ENCODE data around the gene DUSP22.
A peak's percentile ranks its signal among the peaks of the same experiment; 100 is the strongest.
"Not testable (repeated sequence)": the region's sequence is repeated elsewhere in the genome, so short reads cannot be mapped to it uniquely, and the experiment has no call there.

The DUSP22 gene, protein sequence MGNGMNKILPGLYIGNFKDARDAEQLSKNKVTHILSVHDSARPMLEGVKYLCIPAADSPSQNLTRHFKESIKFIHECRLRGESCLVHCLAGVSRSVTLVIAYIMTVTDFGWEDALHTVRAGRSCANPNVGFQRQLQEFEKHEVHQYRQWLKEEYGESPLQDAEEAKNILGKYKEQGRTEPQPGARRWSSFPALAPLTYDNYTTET

GRCh38 chr6:291697-292505 lies at the start of gene DUSP22:
Gene DUSP22 (plus strand): TSS chr6:292487. CDS start chr6:292540, 53 bp downstream.
- DNase-seq (ENCODE audit: low read depth in 3 of 3, low spot score in 1 of 3), result peak; percentile 53 to 65 (median 61)

DNA sequence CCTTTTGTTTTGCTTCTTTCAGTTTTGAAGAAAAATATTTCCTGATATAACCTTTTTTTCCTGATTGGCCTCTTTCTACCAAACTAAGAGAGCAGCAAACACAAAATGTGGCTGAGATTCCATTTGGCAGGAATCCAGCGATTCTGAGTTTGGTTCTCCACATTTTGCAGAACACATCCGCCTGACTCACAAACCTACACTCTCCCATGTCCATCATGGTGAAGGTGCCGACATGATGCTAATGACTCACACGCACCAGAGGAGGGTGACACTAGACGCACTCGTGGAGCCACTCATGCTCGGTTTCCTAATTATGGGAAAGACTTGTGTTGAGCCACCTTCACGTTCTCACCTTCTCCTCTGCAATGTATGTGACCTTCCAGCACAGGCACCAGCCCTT lies 45.9 kb upstream of the DUSP22 start:
- no peak for DNase-seq (ENCODE audit: low read depth in 3 of 3, low spot score in 1 of 3)

DNA sequence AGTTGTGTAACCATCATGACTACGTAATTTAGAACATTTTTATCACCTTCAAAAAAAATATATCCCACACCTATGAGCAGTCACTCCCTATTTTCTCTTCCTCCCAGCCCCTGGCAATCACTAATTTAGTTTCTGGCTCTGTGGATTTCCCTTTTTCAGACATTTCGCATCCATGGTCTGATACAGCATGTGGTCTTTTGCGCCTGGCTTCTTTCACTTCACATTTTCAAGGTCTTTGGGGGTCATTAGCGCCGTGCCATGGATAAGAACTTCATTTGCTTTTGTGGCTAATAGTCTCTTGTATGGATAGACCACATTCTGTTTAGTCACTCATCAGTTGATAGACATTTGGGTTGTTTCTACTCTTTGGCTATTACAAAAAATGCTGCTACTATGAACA lies 44.9 kb upstream of the DUSP22 start:
- DNase-seq (ENCODE audit: low read depth in 3 of 3, low spot score in 1 of 3), result no peak

- DNase-seq (ENCODE audit: low read depth in 3 of 3, low spot score in 1 of 3), result not testable (repeated sequence)
These were observed 44.2 kb upstream of the DUSP22 start for GRCh38 chr6:248046-248445.

DNA sequence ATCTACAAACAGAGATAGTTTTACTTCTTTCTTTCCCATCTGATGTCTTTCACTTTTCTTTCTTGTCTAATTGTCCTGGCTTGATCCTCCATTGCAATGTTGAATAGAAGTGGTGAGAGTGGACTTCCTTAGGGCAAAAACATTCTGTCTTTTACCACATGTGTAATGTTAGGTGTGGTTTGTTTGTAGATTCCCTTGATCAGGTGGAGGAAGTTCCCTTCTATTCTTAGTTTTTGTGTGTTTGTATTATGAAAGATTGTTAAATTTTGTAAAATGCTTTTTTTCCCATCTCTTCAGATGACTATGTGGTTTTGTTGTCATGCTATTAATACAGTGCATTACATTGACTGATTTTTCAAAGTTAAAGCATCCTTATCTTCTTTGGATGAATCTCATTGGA lies 41.6 kb upstream of the DUSP22 start:
- DNase-seq (ENCODE audit: low read depth in 3 of 3, low spot score in 1 of 3), result no peak

DNA sequence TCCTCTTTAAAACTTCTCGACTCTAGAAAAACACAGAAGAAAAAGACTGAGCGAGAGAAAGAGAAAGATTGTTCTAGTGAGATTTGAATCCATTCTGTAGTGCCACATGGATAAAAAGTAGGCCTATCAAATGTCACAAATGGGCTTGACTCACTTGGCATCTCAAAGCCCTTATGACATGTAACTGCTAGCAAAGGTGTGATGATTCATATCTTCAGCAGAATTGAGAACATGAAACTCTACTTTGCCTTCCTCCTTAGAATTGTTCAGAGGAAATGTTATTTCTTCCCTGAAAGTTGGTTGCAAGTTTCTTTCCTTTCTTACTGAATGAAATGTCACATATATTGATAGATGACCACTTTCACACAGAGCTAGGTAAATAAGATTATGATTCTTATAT lies 40.4 kb upstream of the DUSP22 start:
- no peak for DNase-seq (ENCODE audit: low read depth in 3 of 3, low spot score in 1 of 3)

- no peak for DNase-seq (ENCODE audit: low read depth in 3 of 3, low spot score in 1 of 3)
These were observed 39.3 kb upstream of the DUSP22 start for GRCh38 chr6:252775-253535.

DNA sequence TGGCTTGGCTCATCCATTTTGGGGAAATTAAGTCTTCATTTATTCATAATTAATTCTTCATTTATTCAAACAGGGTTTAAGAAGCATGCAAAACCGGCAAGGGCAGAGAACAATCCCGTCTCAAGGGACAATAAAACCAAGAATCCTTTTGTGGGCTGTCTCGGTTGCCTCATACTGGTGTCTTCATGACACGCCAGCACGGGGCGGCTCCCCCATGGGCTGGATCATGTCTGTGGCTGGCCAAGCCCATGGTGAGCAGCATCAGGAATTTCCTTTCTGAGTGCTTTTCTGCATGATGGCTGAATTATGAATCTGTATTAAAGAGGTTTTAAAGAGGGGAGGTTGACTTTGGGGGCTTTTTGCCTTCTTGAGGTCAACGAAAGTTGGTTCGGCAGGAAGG lies 38.3 kb upstream of the DUSP22 start:
- DNase-seq (ENCODE audit: low read depth in 3 of 3, low spot score in 1 of 3), result no peak

GRCh38 chr6:255041-255750 lies 37.1 kb upstream of the DUSP22 start:
- no peak for DNase-seq (ENCODE audit: low read depth in 3 of 3, low spot score in 1 of 3)

DNA sequence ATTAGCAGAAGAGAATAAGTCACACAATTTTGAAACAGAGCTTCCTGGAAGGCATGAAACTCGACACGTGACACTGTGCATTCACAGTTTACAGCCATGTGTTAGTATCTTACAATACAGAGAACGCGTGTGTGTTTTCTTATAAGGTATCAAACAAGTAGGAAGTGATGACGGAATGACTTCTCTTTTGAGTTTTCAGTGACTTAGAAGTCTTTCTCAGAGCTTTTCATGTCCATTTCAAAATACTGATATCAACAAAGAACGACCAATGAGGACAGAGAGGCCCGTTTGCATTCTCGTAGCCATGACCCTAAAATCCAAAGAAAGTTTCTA lies 36.6 kb upstream of the DUSP22 start:
- no peak for DNase-seq (ENCODE audit: low read depth in 3 of 3, low spot score in 1 of 3)

GRCh38 chr6:256169-256568 lies 36.1 kb upstream of the DUSP22 start:
- no peak for DNase-seq (ENCODE audit: low read depth in 3 of 3, low spot score in 1 of 3)

- no peak for DNase-seq (ENCODE audit: low read depth in 3 of 3, low spot score in 1 of 3)
These were observed 35.1 kb upstream of the DUSP22 start for GRCh38 chr6:257031-257725.

DNA sequence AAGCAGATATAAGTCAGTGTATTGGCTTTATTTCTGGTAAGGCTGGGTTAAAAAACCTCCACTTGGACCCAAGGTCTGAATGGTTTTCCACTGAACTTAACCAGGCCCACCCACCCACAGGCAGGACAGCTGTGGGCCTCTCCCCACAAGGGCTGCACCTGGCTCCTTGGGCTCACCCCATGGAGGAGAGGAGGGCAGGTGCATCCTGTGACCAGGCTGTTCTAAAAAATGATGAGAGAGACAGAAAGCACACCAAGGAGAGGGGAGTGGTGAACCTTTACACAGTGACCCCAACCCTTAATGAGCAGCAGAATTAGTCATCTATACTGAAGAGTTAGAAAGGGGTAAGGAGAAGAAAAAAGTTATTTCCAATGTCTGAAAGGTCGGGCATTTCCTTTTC lies 34.5 kb upstream of the DUSP22 start:
- no peak for DNase-seq (ENCODE audit: low read depth in 3 of 3, low spot score in 1 of 3)

DNA sequence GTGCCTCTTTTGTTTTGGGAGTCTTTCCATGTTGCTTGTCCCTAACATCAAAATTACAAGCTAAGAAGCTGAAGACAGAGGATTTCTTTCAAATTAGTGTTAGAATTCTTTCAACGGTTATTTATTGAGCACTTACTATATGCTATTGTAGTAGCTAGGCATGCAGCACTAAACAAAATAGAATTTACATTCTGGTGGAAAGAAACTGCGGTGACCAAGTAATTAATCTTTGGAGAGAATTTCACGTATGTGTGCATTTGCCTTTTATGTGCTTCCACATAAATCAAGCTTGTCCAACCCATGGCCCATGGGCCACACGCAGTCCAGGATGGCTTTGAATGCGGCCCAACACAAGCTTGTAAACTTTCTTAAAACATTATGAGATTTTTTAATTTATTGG lies 33.0 kb upstream of the DUSP22 start:
- DNase-seq (ENCODE audit: low read depth in 3 of 3, low spot score in 1 of 3), result no peak

- no peak for DNase-seq (ENCODE audit: low read depth in 3 of 3, low spot score in 1 of 3)
These were observed 32.3 kb upstream of the DUSP22 start for GRCh38 chr6:259901-260508.

GRCh38 chr6:264626-265025 lies 27.7 kb upstream of the DUSP22 start:
- DNase-seq (ENCODE audit: low read depth in 3 of 3, low spot score in 1 of 3), result no peak

GRCh38 chr6:268394-268935 lies 23.8 kb upstream of the DUSP22 start:
- DNase-seq (ENCODE audit: low read depth in 3 of 3, low spot score in 1 of 3), result no peak

GRCh38 chr6:273551-274058 lies 18.7 kb upstream of the DUSP22 start:
- DNase-seq (ENCODE audit: low read depth in 3 of 3, low spot score in 1 of 3), result no peak

- no peak for DNase-seq (ENCODE audit: low read depth in 3 of 3, low spot score in 1 of 3)
These were observed 14.5 kb upstream of the DUSP22 start for GRCh38 chr6:277746-278145.

DNA sequence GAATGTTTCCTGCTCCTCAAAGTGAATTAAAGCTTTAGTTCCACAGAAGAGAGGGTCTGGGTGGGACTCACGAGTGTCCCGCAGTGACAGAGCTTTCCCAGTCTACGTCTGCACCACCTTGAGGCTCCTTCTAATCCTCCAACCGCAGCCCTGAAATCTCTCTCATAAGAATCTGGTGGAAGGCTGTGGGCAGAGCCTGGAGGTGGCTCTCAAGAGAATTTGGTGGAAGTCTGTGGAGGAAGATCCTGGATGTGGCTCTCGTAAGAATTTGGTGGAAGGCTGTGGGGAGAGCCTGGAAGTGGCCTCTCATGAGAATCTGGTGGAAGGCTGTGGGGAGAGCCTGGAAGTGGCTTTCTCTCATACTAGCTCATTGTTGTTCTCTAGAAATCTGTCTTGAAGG lies 13.8 kb upstream of the DUSP22 start:
- DNase-seq (ENCODE audit: low read depth in 3 of 3, low spot score in 1 of 3), result no peak

Measured in stimulated activated CD4-positive, alpha-beta T cell treated with anti-CD3 and anti-CD28 coated beads, TNF-alpha, amount 100 ng/mL, for 1 hour (primary cell).